Fibroblast of lung (primary cell): ENCODE results near the gene GTF3A.

Source experiments
- CTCF ChIP-seq, 2 donors: IDR thresholded peaks in 1 of 2; conservative IDR thresholded peaks in 1 of 2; 1 replicate in 1 of 2; 2 replicates in 1 of 2; pipeline ENCODE4 v1.5.1; 2011 to 2012; ENCODE audit warnings: low read length in 2 of 2, control low read depth in 1 of 2, inconsistent platforms in 1 of 2, low read depth in 1 of 2, mild to moderate bottlenecking in 1 of 2
- EZH2 ChIP-seq: IDR thresholded peaks from 2 replicates; pipeline ENCODE4 v1.5.1; 2012; ENCODE audit warnings: low read length, control low read depth, mild to moderate bottlenecking; ENCODE audit errors: missing control alignments

GRCh38 chr13:27424246-27425157 is at the start of gene GTF3A:
- no peak for TF ChIP-seq CTCF (conservative IDR thresholded peaks at IDR 0.05 in 1 of 2, IDR thresholded peaks at IDR 0.05 in 1 of 2; ENCODE audit: low read depth in 1 of 2, low read length in 2 of 2)
- TF ChIP-seq EZH2 = no peak
